Measurements from ENCODE around the gene PTPN4.
"Not testable (repeated sequence)": the region's sequence is repeated elsewhere in the genome, so short reads cannot be mapped to it uniquely, and the experiment has no call there.

PTPN4 gene

DNA sequence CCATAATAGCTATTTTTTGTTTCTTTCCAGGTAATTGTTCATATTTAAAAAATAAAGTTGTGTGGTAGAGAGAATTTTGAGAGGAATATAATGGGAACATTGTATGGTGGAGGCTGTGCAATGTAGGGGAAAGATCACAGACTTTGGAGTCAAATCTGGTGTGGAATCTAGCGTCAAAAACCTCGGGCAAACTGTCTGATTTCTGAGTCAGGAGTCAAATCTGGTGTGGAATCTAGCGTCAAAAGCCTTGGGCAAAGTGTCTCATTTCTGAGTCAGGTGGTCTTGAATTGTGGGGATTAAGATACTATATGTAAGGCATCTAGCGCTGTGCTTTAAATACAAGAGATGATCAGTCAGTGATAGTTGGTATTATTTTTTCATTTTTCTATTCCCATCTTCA lies 5.1 kb downstream of the PTPN4 start:
- in situ Hi-C loops (cut with MboI; ENCODE audit: low sequenced_read_pairs) = no loop called here

GRCh38 chr2:119765433-119766002 lies 5.8 kb downstream of the PTPN4 start:
- in situ Hi-C loops (cut with MboI; ENCODE audit: low sequenced_read_pairs) = no loop called here

DNA sequence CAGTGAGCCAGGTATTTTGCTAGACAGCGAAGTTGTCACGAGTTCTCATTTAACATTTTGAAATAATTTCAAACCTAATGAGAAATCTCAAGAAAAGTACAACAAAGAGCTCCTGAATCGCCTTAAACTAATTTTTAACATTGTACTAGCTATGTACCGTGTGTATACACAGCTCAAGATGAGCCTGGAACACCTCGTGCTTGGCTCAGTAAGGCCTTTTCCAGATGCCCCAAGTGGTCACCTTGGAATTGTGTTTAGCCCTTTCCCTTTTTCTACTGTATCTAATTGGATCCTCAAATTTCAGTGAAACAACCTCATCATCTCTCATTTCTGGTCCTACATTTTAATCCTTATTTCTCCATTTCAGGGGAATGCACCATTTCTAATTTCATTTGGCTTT lies 7.2 kb downstream of the PTPN4 start:
- in situ Hi-C loops (cut with MboI; ENCODE audit: low sequenced_read_pairs) = no loop called here

- in situ Hi-C loops (cut with MboI; ENCODE audit: low sequenced_read_pairs) = no loop called here
Observed at GRCh38 chr2:119768742-119769141, 9.0 kb downstream of the PTPN4 start.

DNA sequence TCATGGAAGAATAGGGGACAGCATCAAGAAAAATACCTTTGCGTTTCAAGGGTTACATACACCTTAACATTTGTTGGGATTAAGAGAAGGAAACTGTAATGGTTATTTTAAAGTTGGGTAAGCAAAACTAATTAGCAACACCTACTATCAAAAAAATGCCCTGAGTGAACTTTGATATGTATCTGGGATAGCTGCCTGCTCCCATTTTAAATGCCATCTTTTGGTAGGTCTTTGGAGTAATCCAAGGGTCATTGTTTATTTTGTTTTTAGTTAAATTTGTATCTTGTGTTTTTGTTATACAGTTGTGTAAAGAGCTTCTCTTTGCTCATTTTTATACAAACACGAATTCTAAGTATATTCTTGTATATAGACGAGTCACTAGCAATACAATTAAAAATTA lies 9.9 kb downstream of the PTPN4 start:
- in situ Hi-C loops (cut with MboI; ENCODE audit: low sequenced_read_pairs) = no loop called here

- in situ Hi-C loops (cut with MboI; ENCODE audit: low sequenced_read_pairs) = no loop called here
Observed at GRCh38 chr2:119771331-119771730, 11.6 kb downstream of the PTPN4 start.

GRCh38 chr2:119772128-119772527 lies 12.4 kb downstream of the PTPN4 start:
- in situ Hi-C loops (cut with MboI; ENCODE audit: low sequenced_read_pairs) = no loop called here

GRCh38 chr2:119772767-119773166 lies 13.0 kb downstream of the PTPN4 start:
- in situ Hi-C loops (cut with MboI; ENCODE audit: low sequenced_read_pairs) = no loop called here

DNA sequence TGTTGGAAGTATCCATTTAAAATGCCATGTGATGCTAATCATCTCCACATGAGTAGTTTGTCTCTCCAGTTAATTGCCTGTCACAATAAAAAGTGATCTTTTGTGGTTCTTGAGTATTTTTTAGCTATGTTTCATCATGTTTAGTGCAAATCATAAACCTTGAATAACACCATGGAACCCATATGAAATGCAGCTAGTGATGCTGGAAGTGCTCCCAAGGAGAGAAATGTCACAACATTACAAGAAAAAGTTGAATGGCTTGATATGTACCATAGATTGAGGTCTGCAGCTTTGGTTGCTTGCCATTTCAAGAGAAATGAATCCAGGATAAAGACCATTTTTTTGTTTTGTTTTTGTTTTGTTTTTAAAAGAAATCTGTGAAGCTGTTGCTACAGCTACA lies 14.3 kb downstream of the PTPN4 start:
- in situ Hi-C loops (cut with MboI; ENCODE audit: low sequenced_read_pairs) = no loop called here

DNA sequence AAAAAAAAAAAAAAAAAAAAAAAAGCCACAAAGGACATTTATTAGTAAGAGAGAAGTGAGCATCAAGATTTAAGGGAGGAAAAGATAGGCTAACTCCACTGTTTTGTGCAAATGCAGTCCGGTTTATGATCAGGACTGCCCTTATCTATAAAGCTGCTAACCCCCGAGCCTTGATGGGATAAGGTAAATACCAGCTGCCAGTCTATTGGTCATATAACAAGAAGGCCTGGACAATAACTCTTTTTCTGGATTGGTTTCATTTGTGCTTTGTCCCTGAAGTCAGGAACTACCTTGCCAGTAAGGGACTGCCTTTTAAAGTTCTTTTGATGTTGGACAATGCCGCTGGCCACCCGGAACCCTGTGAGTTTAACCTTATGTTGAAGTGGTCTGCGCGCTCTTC lies 15.4 kb downstream of the PTPN4 start:
- in situ Hi-C loops (cut with MboI; ENCODE audit: low sequenced_read_pairs) = no loop called here

DNA sequence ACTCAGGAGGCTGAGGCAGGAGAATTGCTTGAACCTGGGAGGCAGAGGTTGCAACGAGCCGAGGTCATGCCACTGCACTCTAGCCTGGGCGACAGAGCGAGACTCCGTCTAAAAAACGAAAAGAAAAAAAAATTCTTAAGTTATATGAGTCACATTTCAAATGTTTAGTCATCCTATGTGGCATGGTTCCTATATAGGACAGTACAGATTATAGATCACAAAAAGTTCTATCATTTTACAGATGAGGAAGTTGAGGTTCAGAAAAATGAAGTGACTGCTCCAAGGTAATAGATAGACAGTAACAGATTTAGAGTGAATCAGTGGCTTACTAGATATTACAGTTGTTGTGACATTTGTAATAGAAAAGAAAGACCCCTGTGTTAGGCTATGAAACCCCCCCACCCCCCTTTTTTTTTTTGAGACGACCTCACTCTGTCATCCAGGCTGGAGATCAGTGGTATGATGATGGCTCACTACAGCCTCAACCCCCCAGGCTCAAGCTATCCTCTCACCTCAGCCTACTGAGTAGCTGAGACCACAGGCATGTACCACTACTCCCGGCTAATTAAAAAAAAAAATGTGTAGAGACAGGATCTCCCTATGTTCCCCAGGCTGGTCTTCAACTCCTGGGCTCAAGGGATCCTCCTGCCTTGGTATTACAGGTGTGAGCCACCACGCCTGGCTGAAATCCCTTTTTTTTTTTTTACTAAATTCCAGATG lies 22.7 kb downstream of the PTPN4 start:
- in situ Hi-C loops (cut with MboI; ENCODE audit: low sequenced_read_pairs) = no loop called here

GRCh38 chr2:119784876-119785275 lies 25.2 kb downstream of the PTPN4 start:
- in situ Hi-C loops (cut with MboI; ENCODE audit: low sequenced_read_pairs) = no loop called here

DNA sequence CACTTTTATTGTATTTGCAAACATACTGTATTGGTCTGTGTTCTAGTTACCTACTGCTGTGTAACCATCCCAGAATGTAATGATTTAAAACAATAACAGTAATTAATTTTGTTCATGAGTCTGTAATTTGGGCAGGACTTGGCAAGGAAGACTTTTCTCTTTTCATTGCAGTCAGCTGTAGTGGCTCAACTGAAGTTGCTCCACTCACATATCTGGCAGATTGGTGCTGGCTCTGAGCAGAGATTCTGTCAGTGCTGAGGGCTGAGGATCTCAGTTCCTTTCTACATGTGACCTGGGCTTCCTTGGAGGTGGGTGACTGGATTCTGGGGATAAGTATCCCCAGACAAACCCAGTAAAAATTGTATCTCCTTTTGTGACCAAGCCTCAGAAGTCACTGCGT lies 26.6 kb downstream of the PTPN4 start:
- in situ Hi-C loops (cut with MboI; ENCODE audit: low sequenced_read_pairs) = no loop called here

- in situ Hi-C loops (cut with MboI; ENCODE audit: low sequenced_read_pairs) = no loop called here
Observed at GRCh38 chr2:119788752-119789151, 29.0 kb downstream of the PTPN4 start.

DNA sequence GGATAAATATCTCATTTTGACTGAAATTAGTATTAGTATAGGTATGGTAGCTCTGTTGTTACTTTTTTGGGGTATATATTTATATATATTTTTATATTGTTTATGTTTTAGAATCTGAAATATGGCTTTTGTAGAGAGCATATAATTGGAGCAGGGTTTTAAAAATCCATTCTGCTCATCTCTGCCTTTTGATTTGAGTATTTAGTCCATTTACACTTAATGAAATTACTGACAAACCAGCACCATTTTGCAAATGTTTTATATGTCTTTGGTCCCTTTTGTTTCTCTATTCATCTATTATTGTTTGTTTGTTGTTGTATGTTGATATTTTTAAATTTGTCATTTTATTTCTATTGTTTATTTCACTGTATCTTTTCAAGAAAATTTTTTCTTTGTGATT lies 30.7 kb downstream of the PTPN4 start:
- in situ Hi-C loops (cut with MboI; ENCODE audit: low sequenced_read_pairs) = no loop called here

- in situ Hi-C loops (cut with MboI; ENCODE audit: low sequenced_read_pairs) = no loop called here
Observed at GRCh38 chr2:119792907-119793312, 33.2 kb downstream of the PTPN4 start.

GRCh38 chr2:119794237-119794636 lies 34.5 kb downstream of the PTPN4 start:
- in situ Hi-C loops (cut with MboI; ENCODE audit: low sequenced_read_pairs) = no loop called here

DNA sequence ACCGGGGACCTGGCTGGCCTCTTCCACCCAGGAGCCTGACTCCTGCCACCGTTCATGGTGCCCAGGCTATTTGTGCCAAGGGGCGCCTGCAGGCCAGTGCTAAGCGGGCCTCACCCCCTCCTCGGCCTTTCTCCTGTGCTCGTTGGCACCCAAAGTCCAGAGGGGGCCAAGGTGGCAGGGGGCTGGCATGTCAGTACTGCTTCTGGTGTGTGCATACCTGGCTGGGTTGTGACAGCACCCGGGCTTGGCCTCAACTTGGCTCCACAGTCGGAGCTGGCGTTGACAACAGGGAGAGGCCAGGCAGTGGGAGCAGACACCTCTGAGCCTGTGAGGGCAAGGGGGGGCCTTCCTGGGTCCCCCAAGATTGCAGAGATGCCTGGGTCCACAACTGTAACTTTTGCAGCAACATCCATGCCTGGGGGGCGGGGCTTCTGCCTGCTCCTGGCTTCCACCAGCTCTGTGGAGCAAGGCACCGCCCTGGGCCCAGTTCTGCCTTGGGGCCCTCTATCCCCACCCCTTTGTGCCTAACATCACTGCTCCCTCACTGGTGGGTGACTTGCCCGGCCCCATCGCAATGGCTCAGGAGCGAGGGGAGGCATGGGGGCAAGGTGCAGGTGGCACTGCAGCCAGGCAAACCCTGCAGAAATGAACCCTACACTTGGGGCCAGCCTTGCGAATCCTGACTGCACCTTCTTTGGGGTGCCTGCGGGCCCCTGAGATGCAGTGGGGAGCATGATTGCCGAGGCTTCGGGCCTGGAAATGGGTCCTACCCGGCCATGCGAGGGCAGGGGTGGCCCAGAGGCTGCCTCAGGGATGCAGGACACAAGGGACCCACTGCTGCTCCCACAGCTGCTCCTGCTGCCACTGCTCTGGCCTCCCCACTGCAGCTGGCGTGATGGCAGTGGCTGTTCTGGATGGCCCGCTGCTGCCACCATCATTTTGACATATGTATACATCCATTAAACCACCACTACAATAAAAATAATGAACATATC lies 35.9 kb downstream of the PTPN4 start:
- in situ Hi-C loops (cut with MboI; ENCODE audit: low sequenced_read_pairs) = no loop called here

GRCh38 chr2:119800376-119800902 lies 40.7 kb downstream of the PTPN4 start:
- in situ Hi-C loops (cut with MboI; ENCODE audit: low sequenced_read_pairs) = no loop called here

DNA sequence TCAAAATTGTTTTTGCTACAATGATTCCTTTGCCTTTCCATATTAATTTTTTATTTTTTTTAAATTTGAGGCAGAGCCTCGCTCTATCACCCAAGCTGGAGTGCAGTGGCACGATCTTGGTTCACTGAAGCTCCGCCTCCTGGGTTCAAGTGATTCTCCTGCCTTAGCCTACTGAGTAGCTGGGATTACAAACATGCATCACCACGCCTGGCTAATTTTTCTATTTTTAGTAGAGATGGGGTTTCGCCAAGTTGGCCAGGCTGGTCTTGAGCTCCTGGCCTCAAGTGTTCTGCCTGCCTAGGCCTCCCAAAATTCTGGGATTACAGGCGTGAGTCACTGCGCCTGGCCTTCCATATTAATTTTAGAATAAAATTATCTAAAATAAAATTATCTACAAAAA lies 41.3 kb downstream of the PTPN4 start:
- in situ Hi-C loops (cut with MboI; ENCODE audit: low sequenced_read_pairs) = no loop called here

DNA sequence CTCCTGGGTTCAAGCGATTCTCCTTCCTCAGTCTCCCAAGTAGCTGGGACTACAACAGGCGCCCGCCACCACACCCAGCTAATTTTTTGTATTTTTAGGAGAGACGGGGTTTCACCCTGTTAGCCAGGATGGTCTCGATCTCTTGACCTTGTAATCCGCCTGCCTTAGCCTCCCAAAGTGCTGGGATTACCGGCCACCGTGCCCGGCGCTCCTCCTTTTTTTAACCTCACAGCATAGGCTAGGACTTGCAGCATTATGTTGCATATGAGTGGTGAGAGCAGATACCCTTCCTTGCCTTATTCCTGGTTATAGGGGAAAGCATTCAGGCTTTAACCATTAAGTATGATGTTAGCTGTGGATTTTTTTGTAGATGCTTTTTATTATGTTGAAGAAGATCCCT lies 42.3 kb downstream of the PTPN4 start:
- in situ Hi-C loops (cut with MboI; ENCODE audit: low sequenced_read_pairs) = not testable (repeated sequence)

Data from HL-60/S4 (cell line).